NCI-H1048 (cell line): Measurements from ENCODE around the gene SYNGR4.
A peak's percentile ranks its signal among the peaks of the same experiment; 100 is the strongest.

Experiments used
- DNase-seq: peaks from one replicate; lab custom pipeline; 2025; lab: John Stamatoyannopoulos, UW

Gene SYNGR4

GRCh38 chr19:48341515-48342413, 22.4 kb upstream of the SYNGR4 start:
- DNase-seq: no peak

- no peak for DNase-seq
Measured at GRCh38 chr19:48342414-48342738, 21.8 kb upstream of the SYNGR4 start.

- DNase-seq: no peak
Measured at GRCh38 chr19:48342841-48343540, 21.2 kb upstream of the SYNGR4 start.

GRCh38 chr19:48344892-48345291, 19.3 kb upstream of the SYNGR4 start:
- no peak for DNase-seq

- DNase-seq: no peak
Measured at GRCh38 chr19:48346191-48346590, 18.0 kb upstream of the SYNGR4 start.

- DNase-seq: no peak
Measured at GRCh38 chr19:48348045-48348444, 16.1 kb upstream of the SYNGR4 start.

GRCh38 chr19:48348737-48349136, 15.4 kb upstream of the SYNGR4 start:
- no peak for DNase-seq

GRCh38 chr19:48350856-48351255, 13.3 kb upstream of the SYNGR4 start:
- no peak for DNase-seq

GRCh38 chr19:48351341-48351752, 12.8 kb upstream of the SYNGR4 start:
- DNase-seq: peak; percentile 44

- DNase-seq: no peak
Measured at GRCh38 chr19:48353677-48354076, 10.5 kb upstream of the SYNGR4 start.

GRCh38 chr19:48354332-48354992, 9.7 kb upstream of the SYNGR4 start:
- DNase-seq: no peak

GRCh38 chr19:48355365-48355954, 8.7 kb upstream of the SYNGR4 start:
- no peak for DNase-seq

- DNase-seq: no peak
Measured at GRCh38 chr19:48359123-48359522, 5.0 kb upstream of the SYNGR4 start.

- DNase-seq: no peak
Measured at GRCh38 chr19:48361912-48362311, 2.3 kb upstream of the SYNGR4 start.

- peak; percentile 94 for DNase-seq
Measured at GRCh38 chr19:48362716-48363499, 1.3 kb upstream of the SYNGR4 start.

- DNase-seq: no peak
Measured at GRCh38 chr19:48363500-48363809, 712 bp upstream of the SYNGR4 start.

GRCh38 chr19:48364598-48365348, 606 bp downstream of the SYNGR4 start:
- no peak for DNase-seq

GRCh38 chr19:48365602-48366001, 1.4 kb downstream of the SYNGR4 start:
- DNase-seq: no peak

- DNase-seq: no peak
Measured at GRCh38 chr19:48367855-48368254, 3.7 kb downstream of the SYNGR4 start.

- no peak for DNase-seq
Measured at GRCh38 chr19:48368936-48369335, 4.8 kb downstream of the SYNGR4 start.

GRCh38 chr19:48370955-48371354, 6.8 kb downstream of the SYNGR4 start:
- DNase-seq: no peak
